Gastroesophageal sphincter (tissue), 2 donors: Measurements from ENCODE around the gene LAMA5.

Source experiments
- POLR2A ChIP-seq, 2 donors: fragments of 450-650 bp; IDR thresholded peaks; one replicate each; pipeline ENCODE4 v1.6.1; 2017; ENCODE audit warnings: antibody characterized with exemption in 2 of 2, mild to moderate bottlenecking in 2 of 2, moderate library complexity in 1 of 2
- POLR2AphosphoS5 ChIP-seq: sonication (generic); formaldehyde crosslinking; IDR thresholded peaks from one replicate; pipeline ENCODE4 v1.6.1; 2017; ENCODE audit warnings: antibody characterized with exemption

GRCh38 chr20:62277253-62277652 is 89.9 kb downstream of the LAMA5 start:
- TF ChIP-seq POLR2A (IDR thresholded peaks at IDR 0.05) (no peak), POLR2AphosphoS5 (no peak)
